HL-60/S4 (cell line): ENCODE results near the gene PEA15.

Experiments used
- in situ Hi-C: fragments of 300-500 bp; cut with MboI; formaldehyde crosslinking; loops from 2 replicates; pipeline ENCODE4 v1.14.3; 2022; ENCODE audit warnings: low sequenced_read_pairs

PEA15 gene, protein sequence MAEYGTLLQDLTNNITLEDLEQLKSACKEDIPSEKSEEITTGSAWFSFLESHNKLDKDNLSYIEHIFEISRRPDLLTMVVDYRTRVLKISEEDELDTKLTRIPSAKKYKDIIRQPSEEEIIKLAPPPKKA

DNA sequence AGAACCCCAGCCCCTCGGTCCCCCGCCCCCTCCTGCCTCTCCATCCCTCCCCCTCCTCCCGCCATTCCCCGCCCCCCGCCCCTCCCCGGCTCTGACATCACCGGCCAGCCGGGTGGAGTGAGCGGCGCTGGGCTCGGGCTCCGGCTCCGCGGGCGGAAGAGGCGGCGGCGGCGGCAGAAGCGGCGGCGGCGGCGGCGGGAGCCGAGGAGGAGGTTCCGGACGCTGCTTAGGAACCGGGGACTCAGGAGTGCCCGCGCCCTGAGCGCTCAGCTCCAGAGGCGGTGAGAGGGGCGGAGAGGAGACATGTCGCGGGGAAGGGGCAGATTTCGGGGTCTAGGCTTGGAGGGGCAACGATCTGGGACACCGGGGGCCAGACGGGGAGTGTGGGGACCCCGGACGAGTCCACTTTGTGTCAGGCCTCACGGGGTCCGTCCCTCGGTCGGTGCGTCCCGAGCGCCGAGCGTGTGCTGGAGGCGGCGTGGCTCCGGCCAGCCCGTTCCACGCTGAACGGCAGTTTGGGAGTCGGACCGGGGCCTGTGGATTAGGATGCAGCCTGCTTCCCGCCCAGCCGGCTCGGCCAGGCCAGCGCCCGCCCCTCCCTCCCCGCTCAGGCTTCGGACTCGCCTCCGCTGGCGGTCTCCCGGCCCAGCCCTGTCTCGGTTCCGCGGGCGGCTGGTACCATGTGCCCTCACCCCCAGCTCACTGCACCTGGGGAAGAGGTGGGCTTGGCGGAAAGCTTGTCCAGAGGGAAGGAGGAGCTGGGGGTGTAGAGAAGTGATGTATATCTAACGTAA lies at the start of gene PEA15:
TSS of gene PEA15 (plus strand) at position 143 of the 794 bp plus-strand sequence. CDS start 6,161 bp downstream, outside the sequence.
- in situ Hi-C loops: no loop called here

DNA sequence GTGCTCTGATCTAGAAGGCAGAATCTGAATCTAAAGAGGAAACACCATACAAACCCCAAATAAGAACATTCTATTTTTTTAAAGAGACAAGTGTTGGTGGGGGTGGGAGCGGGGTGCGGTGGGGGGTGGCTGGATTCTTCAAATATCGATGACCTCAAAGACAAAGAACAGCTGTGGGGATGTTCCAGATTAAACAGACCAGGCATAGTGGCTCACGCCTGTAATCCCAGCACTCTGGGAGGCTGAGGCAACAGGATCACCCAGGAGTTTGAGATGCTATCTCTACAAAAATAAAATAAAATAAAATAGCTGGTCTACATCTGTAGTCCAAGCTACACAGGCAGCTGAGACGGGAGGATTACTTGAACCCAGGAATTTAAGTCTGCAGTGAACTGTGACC lies 48.8 kb upstream of the PEA15 start:
- in situ Hi-C loops: no loop called here

DNA sequence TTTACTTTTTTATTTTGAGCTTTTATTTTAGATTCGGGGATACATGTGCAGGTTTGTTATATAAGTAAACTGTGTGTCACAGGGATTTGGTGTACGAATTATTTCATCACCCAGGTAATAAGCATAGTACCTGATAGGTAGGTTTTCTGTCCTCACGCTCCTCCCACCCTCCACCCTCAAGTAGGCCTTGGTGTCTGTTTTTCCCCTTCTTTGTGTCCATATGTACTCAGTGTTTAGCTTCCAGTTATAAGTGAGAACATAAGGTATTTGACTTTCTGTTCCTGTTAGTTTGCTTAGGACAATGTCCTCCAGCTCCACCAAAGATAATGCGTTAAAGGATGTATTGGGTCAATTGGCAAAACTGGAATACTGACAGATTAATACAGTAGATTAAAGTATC lies 48.0 kb upstream of the PEA15 start:
- in situ Hi-C loops: no loop called here

DNA sequence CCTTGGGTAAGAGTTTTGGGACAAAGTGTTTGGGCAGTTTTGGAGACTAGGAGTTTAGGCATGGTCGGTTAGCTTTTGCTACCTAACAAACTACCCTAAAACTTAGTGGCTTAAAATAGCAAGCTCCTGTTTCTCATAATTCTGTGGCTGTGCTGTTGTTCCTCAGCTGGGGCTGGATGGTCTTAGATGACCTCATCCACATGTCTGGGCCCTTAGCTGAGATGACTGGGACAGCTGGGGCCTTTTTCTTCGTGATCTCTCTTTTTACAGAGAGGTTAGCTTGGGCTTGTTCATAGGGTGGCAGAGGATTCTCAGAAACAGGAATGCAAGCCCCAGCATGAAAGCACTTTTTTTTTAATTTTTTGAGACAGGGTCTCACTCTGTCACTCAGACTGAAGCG lies 47.2 kb upstream of the PEA15 start:
- in situ Hi-C loops: no loop called here

DNA sequence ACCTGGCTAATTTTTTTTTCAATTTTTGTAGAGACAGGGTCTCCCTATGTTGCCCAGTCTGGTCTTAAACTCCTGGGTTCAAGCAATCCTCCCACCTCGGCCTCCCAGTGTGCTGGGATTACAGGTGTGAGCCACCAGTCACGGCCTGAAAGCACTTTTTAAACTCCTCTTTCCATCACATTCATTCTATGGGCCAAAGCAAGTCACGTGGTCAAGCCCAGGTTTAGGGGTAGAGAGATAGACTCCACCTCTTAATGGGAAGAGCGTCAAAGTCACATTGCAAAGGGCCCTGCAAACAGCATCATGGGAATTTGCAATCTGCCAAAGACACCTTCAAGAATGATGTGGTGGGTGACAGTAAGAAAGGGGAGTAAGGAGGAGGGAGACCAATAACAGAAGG lies 46.6 kb upstream of the PEA15 start:
- in situ Hi-C loops: no loop called here

DNA sequence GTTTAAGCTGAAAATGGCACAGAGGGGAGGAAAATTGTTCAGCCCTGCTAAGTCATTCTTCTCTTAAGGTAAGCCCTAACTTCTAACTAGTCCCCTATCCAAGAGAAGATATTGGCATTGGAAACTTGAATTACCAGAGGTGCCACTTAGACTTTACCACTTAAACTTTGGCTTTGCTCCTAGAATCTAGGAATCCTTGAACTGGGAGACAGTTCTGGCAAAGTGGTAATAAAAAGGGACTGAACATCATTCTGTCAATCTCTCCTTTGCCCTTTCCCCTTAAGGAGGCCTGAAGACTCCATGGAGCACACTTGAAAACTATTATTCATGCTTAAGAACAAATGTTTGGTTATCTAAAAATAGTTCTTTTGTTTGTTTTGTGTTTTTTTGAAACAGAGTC lies 45.3 kb upstream of the PEA15 start:
- in situ Hi-C loops: no loop called here

DNA sequence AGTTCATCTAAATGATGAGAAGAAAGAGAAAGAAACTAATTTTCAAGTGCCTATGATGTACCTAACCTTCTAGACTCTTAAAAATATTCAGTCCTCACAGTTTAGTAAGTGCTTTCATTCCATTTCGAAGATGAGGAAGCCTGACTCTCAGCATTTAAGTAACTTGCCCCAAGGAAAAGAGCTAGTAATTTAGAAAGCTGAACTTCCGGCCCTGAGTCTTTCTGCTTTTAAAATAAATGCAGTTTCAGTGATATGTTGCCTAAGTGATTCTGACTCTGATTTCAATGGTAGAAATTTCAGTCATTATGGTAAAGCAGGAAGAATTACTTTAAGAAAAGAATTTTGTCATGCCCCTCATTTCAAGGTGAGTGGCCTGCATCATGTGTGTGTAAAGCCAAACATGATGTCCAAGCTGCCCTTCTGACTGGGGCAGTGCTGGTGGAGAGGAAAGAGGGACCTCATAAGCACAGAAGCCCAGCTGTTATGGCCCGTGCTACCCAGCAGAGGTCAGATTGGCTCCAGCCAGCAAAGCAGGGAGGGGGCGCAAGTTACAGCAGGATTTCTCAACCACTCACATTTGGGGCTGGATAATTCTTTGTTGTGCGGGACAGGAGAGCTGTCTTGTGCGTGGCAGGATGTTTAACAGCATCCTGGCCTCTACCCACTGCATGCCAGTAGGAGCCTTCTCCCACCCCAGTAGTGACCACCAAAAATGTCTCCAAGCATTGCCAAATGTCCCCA lies 43.0 kb upstream of the PEA15 start:
- in situ Hi-C loops: no loop called here

DNA sequence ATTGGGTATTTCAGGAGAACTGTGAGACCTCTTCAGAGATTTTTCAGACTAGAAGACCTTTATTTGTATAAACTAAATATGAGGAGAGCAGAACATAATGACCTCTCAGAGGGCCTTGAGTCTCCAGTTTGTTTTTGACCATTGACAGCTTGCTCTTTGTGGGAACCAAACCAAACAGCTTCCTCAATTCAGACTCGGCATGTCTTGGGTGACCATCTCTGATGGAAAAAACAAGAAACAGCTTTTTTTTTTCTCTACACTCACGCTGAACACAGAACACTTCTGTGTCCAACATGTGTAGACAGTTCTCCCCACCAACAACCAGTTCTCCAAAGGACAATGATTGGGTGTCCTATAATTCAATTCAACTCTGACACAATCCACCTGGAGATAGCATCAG lies 42.3 kb upstream of the PEA15 start:
- in situ Hi-C loops: no loop called here

DNA sequence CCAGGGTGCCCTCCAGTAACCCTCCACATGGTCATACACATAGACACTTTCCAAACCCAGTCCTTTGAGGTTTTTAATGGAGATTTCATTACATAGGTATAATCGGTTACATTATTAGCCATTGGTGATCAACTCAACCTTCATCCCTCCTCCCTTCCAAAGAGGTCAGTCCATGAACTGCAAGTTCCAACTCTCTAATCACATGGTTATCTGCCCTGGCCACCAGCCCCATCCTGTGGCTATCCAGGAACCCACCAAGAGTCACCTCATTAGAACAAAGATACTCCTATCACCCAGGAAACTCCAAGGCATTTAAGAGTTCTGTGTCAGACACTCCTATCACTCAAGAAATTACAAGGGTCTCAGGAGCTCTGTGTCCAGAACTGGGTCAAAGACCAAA lies 41.6 kb upstream of the PEA15 start:
- in situ Hi-C loops: no loop called here

DNA sequence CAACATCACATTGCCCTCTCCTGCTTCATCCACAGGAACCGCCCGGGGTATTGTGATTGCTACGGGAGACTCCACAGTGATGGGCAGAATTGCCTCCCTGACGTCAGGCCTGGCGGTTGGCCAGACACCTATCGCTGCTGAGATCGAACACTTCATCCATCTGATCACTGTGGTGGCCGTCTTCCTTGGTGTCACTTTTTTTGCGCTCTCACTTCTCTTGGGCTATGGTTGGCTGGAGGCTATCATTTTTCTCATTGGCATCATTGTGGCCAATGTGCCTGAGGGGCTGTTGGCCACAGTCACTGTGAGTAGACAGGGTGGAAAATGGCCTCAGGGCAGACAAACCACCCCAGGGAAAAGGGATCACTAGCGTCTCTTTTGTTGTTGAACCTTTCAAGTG lies 41.1 kb upstream of the PEA15 start:
- in situ Hi-C loops: no loop called here

DNA sequence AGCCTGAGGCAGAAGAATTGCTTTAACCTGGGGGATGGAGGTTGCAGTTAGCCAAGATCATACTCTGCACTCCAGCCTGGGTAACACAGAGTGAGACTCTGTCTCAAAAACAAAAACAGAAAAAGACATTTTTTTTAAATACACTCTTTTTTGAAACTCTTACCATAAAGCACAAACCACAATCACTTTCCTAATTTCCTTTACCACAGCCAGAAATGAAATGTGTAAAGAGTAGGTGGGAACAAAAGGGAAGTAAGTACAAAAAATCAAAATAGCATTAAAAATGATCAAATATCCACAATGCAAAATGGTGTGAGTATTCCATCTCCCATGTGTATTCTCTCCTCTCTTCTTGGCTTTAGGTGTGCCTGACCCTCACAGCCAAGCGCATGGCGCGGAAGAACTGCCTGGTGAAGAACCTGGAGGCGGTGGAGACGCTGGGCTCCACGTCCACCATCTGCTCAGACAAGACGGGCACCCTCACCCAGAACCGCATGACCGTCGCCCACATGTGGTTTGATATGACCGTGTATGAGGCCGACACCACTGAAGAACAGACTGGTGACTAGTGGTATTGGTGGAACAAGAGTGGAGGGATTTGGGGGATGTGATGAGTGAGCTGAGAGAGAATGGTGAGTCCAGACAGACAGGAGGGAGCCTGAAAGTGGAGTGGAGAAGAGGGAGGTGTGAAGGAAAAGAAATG lies 38.9 kb upstream of the PEA15 start:
- in situ Hi-C loops: no loop called here

DNA sequence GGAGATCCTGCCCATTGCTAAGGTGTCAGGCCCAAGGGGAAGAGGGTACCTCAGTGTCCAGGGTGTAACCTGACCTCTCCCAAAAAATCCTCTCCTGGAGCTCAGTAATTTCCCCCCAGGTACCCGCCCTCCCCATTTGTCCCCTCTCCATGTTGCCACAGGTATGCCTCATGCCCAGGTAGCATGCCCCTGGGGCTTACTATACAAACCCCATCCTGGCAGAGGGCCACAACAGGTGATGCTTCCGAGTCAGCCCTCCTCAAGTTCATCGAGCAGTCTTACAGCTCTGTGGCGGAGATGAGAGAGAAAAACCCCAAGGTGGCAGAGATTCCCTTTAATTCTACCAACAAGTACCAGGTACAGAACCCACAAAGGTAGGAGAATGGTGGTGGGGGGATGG lies 38.1 kb upstream of the PEA15 start:
- in situ Hi-C loops: no loop called here

DNA sequence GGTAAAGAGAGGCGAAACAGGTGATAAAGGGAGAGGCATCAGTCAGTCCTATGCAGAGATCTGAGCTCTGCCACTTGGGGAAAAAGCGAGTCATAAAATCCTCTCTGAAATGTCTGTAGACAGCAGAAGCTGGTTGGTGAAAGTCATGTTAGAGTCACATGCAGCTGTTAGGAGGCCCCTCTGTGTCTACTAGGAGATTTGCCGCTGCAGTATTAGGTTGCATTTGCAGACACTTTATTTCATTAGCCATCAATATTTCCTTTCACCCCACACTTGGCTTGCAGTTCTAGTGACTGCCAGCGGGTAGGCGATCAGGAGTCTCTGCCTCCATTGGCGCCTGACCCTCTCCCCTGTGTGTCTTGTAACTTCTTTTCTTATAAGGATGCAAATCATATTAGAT lies 37.6 kb upstream of the PEA15 start:
- in situ Hi-C loops: no loop called here

DNA sequence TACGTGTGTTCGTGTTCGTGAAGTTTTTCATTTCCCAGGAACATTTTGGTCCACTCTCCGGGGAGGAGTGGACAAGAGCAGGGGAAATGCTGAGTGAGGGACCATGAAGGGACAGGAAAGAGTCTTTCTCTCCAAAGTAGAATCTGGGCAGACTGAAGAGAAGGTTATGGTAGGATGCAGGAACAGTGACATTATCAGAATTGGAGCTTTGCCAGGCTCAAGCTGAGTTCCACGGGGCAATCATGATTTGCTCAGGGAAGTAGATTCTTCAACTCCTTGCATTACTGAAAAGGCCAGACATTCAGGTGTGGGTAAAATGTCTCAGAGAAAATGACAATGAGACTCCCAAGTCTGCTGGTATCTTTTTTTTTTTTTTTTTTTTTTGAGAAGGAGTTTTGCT lies 37.2 kb upstream of the PEA15 start:
- in situ Hi-C loops: no loop called here

DNA sequence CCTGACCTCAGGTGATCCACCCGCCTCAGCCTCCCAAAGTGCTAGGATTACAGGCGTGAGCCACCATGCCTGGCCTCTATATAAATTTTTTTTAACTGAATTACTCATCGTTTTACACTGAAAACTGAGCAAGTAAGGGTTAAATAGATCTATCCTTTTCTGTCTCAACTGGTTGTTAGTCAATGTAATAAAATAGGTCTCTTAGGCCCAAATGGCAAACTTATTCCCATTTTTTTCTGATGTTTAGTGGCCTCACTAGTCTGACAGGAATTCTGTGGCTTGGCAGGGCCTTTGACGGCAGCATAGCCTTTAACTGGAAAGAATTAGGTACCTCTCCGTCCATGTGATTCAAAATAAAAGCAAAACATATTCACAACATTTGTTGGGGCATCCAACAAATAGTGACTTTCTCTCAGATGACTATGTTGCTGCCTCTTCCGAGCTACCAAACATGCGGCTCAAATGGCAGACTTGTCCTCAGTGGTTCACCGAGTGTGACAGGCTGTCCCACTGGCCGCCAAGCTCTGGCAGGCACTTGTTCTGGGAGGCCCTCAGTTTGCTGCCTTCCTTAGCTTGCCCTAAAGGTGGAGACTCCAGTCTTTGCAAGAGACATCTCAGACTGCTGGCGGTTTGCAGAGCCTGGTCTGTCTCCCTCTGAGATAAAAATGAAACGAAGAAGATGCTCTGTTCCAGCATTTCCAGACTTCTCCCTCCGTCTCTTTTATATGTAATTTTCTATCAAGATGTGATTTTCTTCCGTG lies 36.4 kb upstream of the PEA15 start:
- in situ Hi-C loops: no loop called here

DNA sequence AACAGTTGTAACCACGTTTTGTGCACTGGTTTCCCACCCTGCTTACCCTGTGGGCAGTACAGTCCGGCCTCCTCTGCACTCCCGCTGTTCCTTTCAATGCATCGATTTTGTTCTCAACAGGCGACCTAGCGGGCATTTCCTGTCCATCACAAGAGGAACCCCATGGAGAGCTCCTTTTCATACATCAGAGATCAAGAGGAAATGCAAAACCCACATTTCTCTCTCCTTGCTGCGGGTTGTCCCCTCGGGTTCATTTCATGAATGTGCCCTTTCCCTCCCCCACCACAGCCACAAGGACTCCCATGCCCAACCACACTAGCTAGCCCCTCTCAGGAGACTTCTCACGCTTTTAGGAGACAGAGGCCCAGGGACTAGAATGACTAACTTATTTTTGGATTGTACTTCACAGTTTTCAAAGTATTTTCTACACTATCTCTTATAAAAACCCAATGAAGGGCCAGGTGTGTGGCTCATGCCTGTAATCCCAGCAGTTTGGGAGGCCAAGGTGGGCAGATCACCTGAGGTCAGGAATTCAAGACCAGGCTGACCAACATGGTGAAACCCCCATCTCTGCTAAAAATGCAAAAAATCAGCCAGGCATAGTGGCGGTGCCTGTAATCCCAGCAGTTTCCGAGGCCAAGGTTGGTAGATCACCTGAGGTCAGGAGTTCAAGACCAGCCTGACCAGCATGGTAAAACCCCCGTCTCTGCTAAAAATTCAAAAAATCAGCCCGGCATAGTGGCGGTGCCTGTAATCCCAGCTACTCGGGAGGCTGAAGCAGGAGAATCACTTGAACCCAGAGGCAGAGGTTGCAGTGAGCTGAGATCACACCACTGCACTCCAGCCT lies 35.4 kb upstream of the PEA15 start:
- in situ Hi-C loops: no loop called here

DNA sequence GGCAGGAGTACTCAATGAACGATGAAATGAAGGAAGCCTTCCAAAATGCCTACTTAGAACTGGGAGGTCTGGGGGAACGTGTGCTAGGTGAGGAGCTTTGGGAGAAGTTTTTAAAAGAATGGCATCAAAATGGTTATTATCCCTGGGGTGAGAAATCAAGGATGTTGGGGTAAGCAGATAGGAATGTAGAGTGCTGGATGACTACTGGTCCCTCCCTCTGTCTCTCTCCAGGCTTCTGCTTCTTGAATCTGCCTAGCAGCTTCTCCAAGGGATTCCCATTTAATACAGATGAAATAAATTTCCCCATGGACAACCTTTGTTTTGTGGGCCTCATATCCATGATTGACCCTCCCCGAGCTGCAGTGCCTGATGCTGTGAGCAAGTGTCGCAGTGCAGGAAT lies 33.8 kb upstream of the PEA15 start:
- in situ Hi-C loops: no loop called here

DNA sequence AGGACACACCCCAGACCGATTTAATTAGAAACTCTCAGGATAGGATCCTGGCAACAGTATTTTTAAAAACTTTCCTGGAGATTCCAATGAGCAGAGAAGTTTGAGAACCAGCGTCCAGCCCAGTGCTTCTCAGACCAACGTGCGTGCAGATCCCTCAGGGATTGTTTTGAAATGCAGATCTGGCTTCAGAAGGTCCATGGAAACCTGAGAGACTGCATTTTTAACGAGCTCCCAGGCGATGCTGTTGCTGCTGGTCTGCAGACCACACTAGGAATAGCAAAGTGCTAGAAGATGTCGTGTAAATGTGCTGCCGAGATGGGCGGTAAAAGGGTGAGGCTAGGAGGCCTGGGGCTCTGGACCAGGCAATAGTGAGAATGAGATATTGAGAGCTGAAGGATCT lies 33.2 kb upstream of the PEA15 start:
- in situ Hi-C loops: no loop called here

DNA sequence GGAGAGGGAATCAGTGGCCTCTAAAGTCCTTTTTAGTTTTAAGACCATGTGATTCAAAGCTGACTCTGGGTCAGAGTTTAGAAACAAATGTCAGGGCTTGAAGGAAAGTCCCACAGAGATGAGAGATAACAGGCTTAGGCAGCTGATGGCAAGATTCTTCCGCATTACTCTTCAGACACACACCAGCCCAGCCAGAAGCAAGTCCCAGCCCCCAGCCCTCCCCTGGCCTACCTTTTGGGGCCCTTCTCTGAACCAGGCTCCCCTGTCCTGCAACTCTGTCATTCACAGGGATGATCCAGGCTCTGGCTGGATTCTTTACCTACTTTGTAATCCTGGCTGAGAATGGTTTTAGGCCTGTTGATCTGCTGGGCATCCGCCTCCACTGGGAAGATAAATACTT lies 28.0 kb upstream of the PEA15 start:
- in situ Hi-C loops: no loop called here

DNA sequence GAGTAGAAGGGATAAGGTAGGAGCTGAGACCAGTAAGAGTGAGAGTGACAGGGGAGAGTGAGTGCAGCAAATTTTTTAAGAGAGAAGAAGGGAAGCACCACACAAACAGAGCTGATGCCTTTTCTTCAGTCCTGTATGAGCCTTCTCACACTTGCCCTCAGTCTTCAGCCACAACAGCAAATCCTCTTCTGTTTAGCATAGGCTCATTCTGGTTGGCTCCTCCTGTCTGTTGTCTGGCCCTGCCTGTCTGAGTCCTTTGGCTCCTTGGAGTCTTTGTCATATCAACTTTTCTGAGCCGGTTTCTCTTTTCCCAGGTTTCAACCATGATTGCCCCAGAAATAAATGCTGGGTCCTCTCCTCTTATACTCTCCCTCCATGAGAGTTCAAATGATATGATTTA lies 27.5 kb upstream of the PEA15 start:
- in situ Hi-C loops: no loop called here
